Measurements from ENCODE around the gene ZNF681.

The ZNF681 gene

DNA sequence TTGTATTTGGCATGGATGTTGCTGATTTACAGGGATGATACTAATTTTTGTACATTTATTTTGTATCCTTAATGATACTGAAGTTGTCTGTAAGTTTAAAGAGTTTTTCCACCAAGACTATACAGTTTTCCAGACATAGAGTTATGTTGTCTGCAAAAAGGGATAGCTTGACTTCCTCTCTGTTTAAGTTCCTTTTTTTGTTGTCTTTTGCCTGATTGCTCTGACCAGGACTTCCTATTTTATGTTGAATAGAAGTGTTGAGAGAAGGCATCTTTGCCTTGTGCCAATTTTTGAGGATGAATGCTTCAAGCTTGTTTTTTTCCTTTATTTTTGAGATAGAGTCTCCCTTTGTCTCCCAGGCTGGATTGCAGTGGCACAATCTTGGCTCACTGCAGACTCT is 36.8 kb upstream of the ZNF681 start:
- TF ChIP-seq, protein P1, sequence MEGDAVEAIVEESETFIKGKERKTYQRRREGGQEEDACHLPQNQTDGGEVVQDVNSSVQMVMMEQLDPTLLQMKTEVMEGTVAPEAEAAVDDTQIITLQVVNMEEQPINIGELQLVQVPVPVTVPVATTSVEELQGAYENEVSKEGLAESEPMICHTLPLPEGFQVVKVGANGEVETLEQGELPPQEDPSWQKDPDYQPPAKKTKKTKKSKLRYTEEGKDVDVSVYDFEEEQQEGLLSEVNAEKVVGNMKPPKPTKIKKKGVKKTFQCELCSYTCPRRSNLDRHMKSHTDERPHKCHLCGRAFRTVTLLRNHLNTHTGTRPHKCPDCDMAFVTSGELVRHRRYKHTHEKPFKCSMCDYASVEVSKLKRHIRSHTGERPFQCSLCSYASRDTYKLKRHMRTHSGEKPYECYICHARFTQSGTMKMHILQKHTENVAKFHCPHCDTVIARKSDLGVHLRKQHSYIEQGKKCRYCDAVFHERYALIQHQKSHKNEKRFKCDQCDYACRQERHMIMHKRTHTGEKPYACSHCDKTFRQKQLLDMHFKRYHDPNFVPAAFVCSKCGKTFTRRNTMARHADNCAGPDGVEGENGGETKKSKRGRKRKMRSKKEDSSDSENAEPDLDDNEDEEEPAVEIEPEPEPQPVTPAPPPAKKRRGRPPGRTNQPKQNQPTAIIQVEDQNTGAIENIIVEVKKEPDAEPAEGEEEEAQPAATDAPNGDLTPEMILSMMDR (IDR thresholded peaks at IDR 0.05) = no peak

DNA sequence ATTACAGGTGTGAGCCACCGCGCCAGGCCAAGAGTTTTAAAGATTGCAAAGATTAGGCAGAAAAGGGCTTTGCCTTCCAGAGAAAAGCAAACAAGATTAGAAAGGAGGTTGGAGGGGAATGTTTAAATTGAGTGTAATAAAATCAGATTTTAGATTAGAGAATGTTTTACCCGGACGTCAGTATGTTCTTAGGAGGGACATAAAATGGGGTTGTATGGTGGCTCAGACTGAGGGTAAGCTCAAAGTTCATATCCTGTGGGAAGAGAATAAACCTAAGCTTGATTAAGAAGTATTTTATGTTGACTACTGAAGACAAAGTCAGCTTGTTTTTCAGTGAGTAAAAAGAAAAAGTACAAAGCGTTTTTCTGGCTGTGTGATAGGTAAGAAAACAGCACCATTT is 34.1 kb upstream of the ZNF681 start:
- TF ChIP-seq, protein P1 (IDR thresholded peaks at IDR 0.05) = no peak

DNA sequence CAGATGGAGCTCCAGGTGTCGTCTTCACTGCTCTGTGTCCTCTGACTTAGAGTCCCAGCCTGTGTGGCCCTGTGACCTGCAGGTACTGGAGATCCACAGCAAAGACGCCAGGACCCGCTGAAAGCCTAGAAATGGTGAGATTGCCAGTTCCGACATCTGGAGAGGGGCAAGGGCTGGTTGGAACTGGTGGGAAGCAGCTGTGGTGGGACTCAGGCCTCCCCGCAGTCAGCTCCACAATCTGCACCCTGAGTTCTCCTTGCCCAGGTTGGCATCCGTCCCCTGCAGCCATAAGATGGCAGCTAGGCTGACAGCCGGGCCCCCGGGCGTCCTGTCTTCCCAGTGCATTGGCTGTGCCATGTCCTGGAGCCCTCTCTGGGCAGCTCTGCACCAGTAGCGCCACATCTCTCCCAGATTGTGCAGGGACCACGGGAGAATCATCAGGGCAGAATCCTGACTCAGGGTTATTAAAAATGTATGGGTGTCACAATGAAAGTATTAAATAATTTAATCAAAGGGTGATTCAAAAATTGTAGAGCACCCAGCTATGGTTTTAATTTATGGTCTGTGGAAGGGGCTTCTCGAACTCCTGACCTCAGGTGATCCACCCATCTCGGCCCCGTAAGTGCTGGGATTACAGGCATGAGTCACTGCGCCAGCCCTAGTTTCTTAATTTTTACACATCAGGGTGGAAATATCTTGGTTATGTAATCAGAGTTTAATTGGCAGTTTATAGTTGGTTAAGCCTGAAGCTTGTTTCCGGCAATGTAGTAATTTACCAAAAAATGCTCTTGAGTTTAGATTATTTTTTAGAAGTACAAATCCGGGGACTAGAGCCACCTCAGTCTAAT is 32.2 kb upstream of the ZNF681 start:
- TF ChIP-seq, protein P1 (IDR thresholded peaks at IDR 0.05) = no peak

DNA sequence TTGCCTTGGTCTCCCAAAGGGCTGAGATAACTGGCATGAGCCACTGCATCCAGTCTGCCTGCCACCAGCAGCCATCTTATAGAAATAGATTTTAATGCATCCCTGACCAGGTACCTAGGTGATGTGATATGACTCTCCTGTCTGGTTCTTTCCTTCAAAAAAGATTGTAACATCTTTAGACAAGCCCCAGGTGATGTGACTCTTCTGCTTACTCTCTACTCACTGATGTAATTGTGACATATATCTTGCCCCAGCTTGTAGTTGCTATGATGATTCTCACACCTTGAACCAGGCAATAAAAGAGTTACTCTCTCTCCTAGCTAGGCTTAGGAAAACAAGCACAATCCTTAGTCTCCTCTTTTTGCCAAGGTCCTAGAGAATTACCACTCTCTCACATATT is 30.6 kb upstream of the ZNF681 start:
- TF ChIP-seq, protein P1 (IDR thresholded peaks at IDR 0.05) = no peak

DNA sequence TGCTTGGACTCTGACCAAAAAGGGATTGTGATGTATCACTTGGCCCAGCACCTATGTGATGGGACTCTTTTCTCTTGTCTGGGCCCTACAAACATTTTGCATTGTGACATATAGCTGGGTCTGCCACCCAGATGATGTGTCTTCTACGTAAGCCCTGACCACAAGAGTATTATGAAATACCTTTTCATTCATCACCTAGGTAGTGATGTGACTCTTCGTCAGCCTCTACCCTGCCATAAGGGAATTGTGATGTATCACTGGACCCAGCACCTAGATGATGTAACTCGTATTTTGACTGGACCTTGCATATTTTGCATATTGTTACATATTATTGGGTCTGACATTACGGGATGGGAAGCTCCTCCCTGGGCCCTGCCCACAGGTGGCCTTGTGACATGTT is 29.7 kb upstream of the ZNF681 start:
- TF ChIP-seq, protein P1 (IDR thresholded peaks at IDR 0.05) = no peak

DNA sequence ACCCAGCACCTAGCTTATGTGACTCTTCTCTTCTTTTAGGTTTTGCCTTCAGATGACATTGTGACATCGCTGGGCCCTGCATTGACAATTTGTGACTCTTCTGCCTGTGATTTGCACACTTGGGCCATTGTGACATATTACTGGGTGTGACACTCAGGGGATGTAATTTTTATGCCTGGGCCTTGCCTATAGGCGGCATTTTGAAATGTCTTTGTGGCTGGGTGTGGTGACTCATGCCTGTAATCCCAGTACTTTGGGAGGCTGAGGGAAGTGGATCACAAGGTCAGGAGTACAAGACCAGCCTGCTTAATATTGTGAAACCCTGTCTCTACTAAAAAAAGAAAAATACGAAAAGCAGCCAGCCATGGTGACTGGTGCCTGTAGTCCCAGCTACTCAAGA is 28.4 kb upstream of the ZNF681 start:
- TF ChIP-seq, protein P1 (IDR thresholded peaks at IDR 0.05) = no peak

DNA sequence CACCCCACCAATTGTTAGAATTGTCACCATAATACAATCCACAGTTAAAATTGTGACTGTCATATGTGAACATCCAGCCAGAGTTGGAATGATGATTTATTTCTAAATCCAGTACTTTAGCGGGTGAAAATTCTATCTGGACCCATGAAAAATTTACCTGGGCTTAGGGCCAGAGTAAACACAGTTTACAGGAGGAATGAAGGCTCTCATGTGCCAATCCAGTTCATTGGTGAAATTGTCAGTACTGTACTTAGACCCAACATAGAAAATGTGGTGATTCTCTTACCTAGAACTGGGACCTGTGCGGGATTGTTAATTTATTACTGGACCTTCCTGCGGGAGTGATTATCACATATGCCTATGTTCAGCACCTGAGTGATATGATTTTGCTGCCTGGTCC is 27.3 kb upstream of the ZNF681 start:
- TF ChIP-seq, protein P1 (IDR thresholded peaks at IDR 0.05) = no peak
